ENCODE results near the gene TTC24.
"Not testable (repeated sequence)": the region's sequence is repeated elsewhere in the genome, so short reads cannot be mapped to it uniquely, and the experiment has no call there.

TTC24 gene

DNA sequence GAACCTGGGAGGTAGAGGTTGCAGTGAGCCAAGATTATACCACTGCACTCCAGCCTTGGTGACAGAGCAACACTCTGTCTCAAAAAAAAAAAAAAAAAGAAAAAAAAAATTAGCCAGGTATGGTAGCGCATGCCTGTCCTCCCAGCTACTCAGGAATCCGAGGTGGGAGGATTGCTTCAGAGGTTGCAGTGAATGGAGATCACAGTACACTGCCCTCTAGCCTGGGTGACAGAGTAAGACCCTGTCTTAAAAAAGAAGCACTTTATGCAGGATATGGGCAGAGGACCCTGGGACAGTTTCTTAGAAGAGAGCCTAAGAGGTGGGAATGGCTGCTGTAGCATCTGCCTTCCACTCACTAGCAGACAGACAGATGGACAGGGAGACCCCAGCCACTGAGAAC is 30.1 kb upstream of the TTC24 start:
- no peak overlapping the region for H3K27ac ChIP-seq
- no peak for TF ChIP-seq ZFX (IDR thresholded peaks at IDR 0.05)

DNA sequence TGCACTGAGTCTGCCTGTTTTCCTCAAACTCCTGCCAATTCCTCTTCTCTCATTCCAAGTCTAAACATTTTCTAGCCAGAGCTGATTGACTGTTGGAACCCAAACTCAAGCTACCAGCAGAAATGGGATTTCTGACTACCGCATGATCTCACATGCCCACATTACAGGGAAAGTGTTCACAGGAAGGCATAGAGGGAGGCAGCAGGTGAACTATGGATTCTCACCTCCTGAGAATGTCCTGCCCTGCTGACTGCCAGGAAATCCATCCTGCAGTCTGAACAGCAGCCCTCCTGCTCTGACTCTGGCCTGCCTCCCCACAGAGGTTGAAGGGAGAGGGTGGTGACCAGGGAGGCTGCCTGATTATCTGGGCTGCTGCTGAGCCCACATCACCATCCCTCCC is 29.7 kb upstream of the TTC24 start:
- TF ChIP-seq ZFX (IDR thresholded peaks at IDR 0.05) = no peak
- TF ChIP-seq, protein P1, sequence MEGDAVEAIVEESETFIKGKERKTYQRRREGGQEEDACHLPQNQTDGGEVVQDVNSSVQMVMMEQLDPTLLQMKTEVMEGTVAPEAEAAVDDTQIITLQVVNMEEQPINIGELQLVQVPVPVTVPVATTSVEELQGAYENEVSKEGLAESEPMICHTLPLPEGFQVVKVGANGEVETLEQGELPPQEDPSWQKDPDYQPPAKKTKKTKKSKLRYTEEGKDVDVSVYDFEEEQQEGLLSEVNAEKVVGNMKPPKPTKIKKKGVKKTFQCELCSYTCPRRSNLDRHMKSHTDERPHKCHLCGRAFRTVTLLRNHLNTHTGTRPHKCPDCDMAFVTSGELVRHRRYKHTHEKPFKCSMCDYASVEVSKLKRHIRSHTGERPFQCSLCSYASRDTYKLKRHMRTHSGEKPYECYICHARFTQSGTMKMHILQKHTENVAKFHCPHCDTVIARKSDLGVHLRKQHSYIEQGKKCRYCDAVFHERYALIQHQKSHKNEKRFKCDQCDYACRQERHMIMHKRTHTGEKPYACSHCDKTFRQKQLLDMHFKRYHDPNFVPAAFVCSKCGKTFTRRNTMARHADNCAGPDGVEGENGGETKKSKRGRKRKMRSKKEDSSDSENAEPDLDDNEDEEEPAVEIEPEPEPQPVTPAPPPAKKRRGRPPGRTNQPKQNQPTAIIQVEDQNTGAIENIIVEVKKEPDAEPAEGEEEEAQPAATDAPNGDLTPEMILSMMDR (conservative IDR thresholded peaks at IDR 0.05) = no peak
- no peak overlapping the region for H3K27ac ChIP-seq

DNA sequence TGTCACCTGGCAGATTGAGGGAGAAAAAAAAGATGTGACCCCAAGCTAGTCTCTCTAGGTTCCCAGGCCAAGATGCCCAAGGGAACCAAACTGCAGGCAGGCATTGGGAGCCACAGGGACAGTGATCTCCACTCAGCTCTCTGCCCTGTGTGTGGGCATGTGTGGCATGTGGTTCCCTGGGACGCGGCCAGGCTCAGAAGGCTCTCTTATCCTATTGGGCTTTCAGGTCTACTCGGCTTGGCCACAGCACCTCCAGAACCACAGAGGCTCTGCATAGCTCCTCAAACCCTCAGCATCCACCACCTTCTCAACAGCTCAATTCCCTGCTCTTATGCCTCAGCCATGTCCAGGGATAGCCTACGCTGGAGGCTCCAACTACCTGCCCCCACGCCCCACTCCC is 29.2 kb upstream of the TTC24 start:
- no peak overlapping the region for H3K27ac ChIP-seq

DNA sequence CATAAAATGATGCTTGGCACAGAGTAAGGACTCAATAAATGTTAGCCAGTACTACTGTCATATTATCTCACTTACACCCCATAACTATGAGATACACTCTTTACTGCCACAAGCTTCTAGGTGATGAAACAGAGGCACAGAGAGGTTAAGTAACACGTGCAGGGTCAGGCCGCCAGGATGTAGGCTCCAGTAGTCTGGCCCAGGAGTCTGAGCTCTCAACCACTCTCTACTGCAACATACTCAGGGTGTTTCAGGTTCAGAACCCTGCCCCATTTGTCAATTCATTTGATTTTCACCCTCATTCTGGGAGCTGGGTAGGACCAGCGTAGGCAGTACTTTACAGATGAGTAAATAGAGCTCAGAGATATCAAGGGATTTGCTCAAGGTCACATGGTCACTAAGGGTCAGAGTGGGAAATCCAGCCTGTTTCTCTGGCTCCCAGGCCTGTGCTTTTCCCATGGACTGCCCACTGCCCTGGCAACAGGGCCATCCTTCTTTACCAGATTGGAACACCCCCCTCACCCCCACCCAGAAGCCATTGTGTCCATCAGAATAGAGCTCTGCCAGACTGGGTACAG is 28.4 kb upstream of the TTC24 start:
- no peak overlapping the region for H3K27ac ChIP-seq
- TF ChIP-seq, protein P1 (conservative IDR thresholded peaks at IDR 0.05) = no peak
- TF ChIP-seq ZFX (IDR thresholded peaks at IDR 0.05) = no peak

More for the DNA sequence above, 29.2 kb upstream of the TTC24 start:
- TF ChIP-seq, protein P1 (conservative IDR thresholded peaks at IDR 0.05) = no peak
- TF ChIP-seq ZFX (IDR thresholded peaks at IDR 0.05) = no peak

DNA sequence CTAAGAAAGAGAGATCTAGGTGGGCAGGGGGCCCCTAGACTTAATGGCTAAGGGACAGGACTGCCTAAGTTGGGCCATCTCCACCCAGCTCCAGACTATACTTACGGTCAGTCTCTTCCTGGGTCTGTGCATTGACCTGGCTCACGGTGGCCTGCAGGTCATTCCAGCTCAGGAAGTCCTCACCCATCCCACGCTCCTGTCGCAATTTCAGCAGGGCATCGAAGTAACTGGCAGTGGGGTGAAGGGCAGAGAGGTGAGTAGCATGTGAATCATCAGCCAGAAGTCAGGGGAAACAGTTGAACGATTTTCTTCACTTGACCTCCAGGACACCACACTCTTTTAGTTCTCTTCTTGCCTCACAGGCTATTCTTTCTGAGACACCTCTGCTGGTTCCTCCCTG is 27.7 kb upstream of the TTC24 start:
- H3K27ac ChIP-seq = no peak overlapping the region
- TF ChIP-seq, protein P1 (conservative IDR thresholded peaks at IDR 0.05) = no peak
- no peak for TF ChIP-seq ZFX (IDR thresholded peaks at IDR 0.05)

DNA sequence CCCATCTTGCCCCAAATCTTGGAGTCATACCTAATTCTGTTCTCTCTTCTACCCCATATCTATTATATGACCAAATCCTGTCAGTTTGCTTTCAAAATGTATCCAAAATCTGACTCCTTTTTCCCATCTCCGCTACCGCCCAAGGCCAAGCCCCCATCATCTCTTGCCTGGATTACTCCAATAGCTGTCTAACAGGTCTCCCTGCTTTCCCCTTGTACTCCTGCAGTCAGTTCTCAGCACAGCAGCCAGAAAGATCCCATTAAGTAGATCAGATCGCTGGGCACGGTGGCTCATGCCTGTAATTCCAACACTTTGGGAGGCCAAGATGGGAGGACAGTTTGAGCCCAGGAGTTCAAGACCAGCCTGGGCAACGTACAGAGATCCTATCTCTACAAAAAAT is 27.0 kb upstream of the TTC24 start:
- H3K27ac ChIP-seq = no peak overlapping the region
- no peak for TF ChIP-seq ZFX (IDR thresholded peaks at IDR 0.05)
- TF ChIP-seq, protein P1 (conservative IDR thresholded peaks at IDR 0.05) = no peak

DNA sequence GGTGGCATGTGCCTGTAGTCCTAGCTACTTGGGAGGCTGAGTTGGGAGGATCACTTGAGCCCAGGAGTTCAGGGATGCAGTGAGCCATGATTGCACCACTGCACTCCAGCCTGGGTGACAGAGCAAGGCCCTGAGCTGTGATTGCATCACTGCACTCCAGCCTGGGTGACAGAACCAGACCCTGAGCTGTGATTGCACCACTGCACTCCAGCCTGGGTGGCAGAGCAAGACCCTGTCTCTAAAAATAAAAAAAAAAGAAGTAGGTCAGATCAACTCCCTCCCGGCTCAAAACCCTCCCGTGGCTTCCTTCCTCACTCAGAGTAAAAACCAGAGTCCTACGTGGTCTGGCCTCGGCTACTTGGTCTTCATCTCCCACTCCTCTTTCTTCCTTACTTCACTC is 26.6 kb upstream of the TTC24 start:
- H3K27ac ChIP-seq = not testable (repeated sequence)

DNA sequence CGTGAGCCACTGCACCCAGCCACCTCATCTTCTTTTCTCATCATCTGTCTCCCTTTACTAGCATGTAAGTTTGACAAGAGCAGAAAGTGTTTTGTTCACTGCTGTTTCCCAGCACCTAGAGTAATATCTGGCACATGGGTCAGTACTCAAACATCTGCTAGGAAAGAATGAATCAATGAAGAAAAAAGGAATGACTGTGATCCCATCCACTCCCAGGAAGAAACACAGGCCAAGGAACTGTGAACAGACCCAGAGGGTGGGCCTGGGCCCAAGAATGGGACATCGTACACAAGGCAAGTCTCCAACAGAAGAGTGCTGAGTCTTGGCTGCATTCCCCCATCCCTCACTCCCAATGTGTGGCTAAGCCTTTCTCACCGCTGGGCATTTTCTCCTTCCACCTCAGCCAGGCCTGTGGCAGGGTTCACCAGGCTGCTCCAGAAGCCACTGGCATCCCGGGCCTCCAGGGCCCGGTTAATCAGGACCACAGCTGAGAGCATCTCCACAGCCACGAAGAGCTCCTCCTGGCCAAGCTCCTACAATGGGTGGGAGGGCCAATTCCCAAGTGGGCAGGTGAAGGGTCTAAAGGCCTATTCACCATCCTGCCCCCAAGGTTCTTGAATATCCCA is 25.6 kb upstream of the TTC24 start:
- H3K27ac ChIP-seq = no peak overlapping the region

DNA sequence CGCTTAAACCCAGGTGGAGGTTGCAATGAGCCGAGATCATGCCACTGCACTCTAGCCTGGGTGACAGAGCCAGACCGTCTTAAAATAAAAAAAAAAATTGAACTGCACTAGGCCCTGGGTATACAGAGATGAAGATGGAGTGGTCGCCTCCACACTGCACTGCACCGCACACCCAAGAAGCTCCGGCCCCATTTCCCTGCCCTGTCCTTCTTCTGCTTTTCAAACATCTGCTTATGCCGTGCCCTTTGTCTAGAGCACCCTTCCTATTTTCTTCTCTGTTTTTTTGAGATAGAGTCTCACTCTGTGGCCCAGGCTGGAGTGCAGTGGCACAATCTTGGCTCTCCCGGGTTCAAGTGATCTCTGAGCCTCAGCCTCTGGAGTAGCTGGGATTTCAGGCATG is 24.6 kb upstream of the TTC24 start:
- H3K27ac ChIP-seq = no peak overlapping the region

More for the DNA sequence above, 25.6 kb upstream of the TTC24 start:
- TF ChIP-seq ZFX (IDR thresholded peaks at IDR 0.05) = no peak

More for the DNA sequence above, 24.6 kb upstream of the TTC24 start:
- TF ChIP-seq, protein P1 (conservative IDR thresholded peaks at IDR 0.05) = no peak
- no peak for TF ChIP-seq ZFX (IDR thresholded peaks at IDR 0.05)
